GM06990 (cell line): ENCODE results near the gene CASTOR1.

Source experiments
- DNase-seq: peaks from one replicate; pipeline ENCODE4 v3.0.0-alpha.2; 2011; ENCODE audit not compliant: insufficient read length; ENCODE audit errors: extremely low read depth
- H3K27me3 ChIP-seq: replicated peaks from 2 replicates; pipeline ENCODE4 v1.6.0; 2011; ENCODE audit warnings: low read length; ENCODE audit not compliant: control insufficient read depth, insufficient read depth
- H3K36me3 ChIP-seq: 2 replicates; pipeline ENCODE4 v1.5.1; 2011; ENCODE audit warnings: low read length; ENCODE audit not compliant: control insufficient read depth, insufficient read depth
- H3K4me3 ChIP-seq: replicated peaks from 2 replicates; pipeline ENCODE4 v1.5.1; 2011; ENCODE audit warnings: low read depth, mild to moderate bottlenecking, control low read depth, low read length
- CTCF ChIP-seq: IDR thresholded peaks from 2 replicates; pipeline ENCODE4 v1.5.1; 2011; ENCODE audit warnings: low read length, control low read depth, mild to moderate bottlenecking, inconsistent platforms; ENCODE audit not compliant: insufficient read depth, poor library complexity, severe bottlenecking

Gene CASTOR1

GRCh38 chr22:30252411-30253204, 36.7 kb downstream of the CASTOR1 start:
- no peak for TF ChIP-seq CTCF
- no peak for DNase-seq
- no peaks in the 10 kb centered on the region for H3K27me3 ChIP-seq
- no peaks in the 10 kb centered on the region for H3K36me3 ChIP-seq
- H3K4me3 ChIP-seq = no peak overlapping the region

- Histone ChIP-seq H3K27me3 (no peaks in the 10 kb centered on the region), H3K4me3 (no peak overlapping the region), H3K36me3 (no peaks in the 10 kb centered on the region)
- no peak for TF ChIP-seq CTCF
- no peak for DNase-seq
These were observed 37.6 kb downstream of the CASTOR1 start for GRCh38 chr22:30251711-30252110.

GRCh38 chr22:30250661-30251267, 38.5 kb downstream of the CASTOR1 start:
- H3K27me3 ChIP-seq = no peaks in the 10 kb centered on the region
- no peak for TF ChIP-seq CTCF
- no peak overlapping the region for H3K4me3 ChIP-seq
- H3K36me3 ChIP-seq = no peaks in the 10 kb centered on the region
- DNase-seq = no peak

- no peaks in the 10 kb centered on the region for H3K36me3 ChIP-seq
- DNase-seq = no peak
- H3K4me3 ChIP-seq = no peak overlapping the region
- H3K27me3 ChIP-seq = no peaks in the 10 kb centered on the region
- no peak for TF ChIP-seq CTCF
These were observed 39.2 kb downstream of the CASTOR1 start for GRCh38 chr22:30250039-30250565.

GRCh38 chr22:30249049-30250038, 40.0 kb downstream of the CASTOR1 start:
- H3K4me3 ChIP-seq = no peak overlapping the region
- H3K27me3 ChIP-seq = no peaks in the 10 kb centered on the region
- DNase-seq = no peak

More at GRCh38 chr22:30249049-30250038, 40.0 kb downstream of the CASTOR1 start:
- no peak for TF ChIP-seq CTCF
- no peaks in the 10 kb centered on the region for H3K36me3 ChIP-seq
